Measurements from ENCODE around the gene PTPRM.
"Not testable (repeated sequence)": the region's sequence is repeated elsewhere in the genome, so short reads cannot be mapped to it uniquely, and the experiment has no call there.

PTPRM gene

GRCh38 chr18:8029731-8030130 is 462.6 kb downstream of the PTPRM start:
- no peak for DNase-seq

- DNase-seq: no peak
These were observed 463.1 kb downstream of the PTPRM start for GRCh38 chr18:8030201-8030600.

- DNase-seq: no peak
These were observed 464.4 kb downstream of the PTPRM start for GRCh38 chr18:8031496-8031895.

DNA sequence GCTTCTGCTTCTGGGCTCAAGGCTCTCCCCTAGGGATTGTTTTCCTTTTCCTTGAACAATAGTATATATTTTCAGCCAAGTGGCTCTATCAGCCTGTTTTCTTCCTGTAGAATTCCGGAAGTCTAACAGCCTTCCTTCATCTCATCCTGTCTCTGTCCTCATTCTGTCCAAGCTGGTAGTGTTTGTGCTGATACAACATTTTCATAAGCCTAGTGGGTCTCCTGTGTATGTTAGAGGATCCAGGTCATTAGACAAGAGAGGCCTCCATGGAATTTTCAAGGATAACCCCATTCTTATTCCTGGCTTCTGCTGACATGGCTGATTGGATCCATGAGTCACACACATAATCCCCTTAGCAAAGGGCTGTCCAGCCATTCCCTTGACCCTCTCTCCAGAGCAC is 467.6 kb downstream of the PTPRM start:
- DNase-seq: no peak

- no peak for DNase-seq
These were observed 469.4 kb downstream of the PTPRM start for GRCh38 chr18:8036551-8036950.

GRCh38 chr18:8037296-8037695 is 470.2 kb downstream of the PTPRM start:
- DNase-seq: no peak

GRCh38 chr18:8040021-8040420 is 472.9 kb downstream of the PTPRM start:
- DNase-seq: no peak

DNA sequence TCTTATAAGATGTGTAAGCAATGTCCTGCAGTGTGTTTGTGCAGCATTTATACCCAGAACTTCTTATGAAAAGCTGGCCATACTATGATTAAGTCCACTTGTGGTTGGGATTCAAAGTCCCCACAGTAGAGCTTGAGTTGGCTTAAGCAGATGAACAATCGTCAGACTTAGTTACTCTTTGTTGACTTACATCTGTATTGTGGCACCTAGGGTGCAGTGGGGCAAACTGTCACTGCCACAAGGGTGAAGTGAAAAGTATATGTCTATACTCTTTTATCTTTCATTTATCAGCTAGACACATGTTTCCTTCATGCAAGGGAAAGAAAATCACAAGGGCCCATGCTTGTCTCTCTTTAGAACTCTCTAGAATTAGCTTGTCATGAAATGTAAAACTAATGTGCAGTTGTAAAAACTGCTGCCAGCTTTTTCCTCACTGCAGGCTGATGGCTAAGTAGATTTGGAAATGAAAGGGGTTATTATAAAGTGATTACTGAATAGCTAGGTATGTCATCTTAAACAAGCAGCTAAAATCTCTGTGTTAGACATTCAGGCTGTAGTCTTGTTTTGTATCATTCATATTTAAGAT is 474.5 kb downstream of the PTPRM start:
- DNase-seq: peak in 1 of 2 experiments; percentile 36

GRCh38 chr18:8044004-8044403 is 476.9 kb downstream of the PTPRM start:
- DNase-seq: no peak

- DNase-seq: no peak
These were observed 478.2 kb downstream of the PTPRM start for GRCh38 chr18:8045160-8045883.

GRCh38 chr18:8045884-8046281 is 478.8 kb downstream of the PTPRM start:
- no peak for DNase-seq

DNA sequence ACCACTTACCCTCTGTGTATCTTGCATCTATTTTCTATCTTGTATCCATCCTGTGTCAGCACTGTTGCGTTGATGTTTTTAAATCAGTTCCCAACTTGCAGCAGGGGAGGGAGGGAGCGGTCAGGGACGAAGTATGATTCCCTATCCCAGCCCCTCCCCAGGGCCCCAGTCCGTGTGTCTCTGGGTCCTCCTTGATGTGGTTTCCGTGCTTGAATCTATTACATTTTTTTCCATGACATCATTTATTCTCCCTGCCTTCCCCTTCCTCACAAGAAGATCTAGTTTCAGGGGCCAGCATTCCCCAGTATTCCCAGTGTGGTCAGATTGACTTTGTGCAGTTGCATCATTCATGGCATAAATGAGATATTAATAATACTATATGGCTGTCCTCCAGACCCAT is 479.3 kb downstream of the PTPRM start:
- no peak for DNase-seq

DNA sequence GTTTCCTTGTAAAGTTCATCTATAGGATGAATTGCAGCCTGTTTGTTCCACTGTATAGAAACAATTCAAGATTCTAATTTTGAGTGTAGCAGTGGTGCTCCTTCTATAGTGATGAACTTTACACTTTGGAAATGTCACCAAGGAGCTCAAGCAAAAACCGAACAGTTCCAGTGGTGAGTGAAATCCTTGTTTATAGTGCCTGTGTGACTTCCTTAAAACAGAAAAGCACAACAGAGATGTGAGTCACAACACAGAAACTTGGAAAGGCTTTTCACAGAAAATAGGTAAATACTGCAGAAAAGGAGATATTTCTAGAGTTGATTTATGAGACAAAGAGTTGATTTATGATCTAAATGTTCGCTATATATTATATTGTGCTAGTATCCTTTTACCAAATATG is 482.0 kb downstream of the PTPRM start:
- no peak for DNase-seq

DNA sequence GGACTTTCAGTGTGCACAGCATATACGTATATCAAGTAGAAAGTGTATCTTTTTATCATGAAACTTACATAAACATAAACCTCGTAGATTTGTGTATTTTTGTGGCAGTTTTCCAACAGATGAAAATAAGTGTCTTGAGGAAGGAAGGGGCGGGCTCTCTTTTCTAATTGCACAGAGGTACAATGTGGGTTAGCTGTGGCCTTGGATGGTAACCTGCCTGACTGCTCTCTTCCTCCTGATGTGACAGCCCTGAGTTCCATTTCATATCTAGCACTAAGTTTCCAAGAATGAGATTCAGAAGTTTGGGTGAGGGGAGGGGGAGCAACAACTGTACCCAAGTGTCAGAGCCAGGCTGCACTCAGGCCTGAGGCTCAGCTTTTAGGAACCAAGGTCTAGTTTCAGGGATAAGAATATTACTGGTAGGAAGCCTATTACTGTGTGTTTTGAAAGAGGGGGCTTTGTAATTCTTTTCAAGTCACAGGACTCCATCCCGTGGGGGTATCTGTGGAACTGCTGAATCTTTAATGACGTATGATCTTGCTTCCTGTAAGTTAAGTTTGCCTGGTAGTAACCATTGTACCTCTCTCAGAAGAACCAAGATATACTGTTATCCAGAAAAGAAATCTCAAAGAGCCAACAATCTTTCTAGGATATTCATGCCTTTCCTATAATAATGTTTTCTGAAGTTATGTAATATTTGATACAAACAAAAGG is 483.7 kb downstream of the PTPRM start:
- no peak for DNase-seq

GRCh38 chr18:8051453-8051852 is 484.3 kb downstream of the PTPRM start:
- DNase-seq: no peak

DNA sequence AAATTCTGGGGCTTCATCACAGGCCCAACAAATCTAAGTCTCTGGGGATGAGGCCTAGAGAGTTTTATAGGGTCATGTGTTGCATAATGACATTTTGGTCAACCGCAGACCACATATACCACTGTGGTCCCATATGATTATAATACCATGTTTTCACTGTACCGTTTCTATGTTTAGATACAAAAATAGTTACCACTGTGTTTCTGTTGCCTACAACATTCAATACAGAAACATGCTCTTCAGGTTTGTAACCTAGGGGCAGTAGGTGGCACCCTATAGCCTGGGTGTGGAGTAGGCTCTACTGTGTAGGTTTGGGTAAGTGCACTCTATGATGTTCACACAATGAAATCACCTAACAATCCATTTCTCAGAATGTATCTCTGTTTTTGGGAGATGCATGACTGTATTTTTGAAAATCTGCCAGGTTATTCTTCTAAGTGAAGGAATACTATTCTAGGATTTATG is 485.2 kb downstream of the PTPRM start:
- DNase-seq: peak in 1 of 2 experiments; percentile 24

DNA sequence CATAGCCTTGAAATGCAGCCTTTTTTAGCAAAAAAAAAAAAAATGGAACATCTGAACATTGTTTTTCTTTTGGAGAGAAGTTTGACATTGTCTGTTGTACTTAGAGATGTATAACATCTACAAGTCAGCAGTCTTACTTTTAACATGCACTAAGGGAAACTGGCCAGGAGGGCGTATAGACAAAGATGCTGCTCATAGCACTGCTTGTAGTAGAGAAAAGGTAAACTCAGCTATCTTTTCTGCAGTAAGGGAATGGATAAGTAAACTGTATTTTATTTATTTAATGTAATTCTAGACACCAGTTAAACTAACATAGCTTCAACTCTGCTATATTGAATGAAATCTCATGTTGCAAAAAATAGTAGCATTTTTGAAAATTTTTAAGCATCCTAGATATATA is 489.6 kb downstream of the PTPRM start:
- no peak for DNase-seq

- not testable (repeated sequence) for DNase-seq
These were observed 496.0 kb downstream of the PTPRM start for GRCh38 chr18:8063152-8063551.

DNA sequence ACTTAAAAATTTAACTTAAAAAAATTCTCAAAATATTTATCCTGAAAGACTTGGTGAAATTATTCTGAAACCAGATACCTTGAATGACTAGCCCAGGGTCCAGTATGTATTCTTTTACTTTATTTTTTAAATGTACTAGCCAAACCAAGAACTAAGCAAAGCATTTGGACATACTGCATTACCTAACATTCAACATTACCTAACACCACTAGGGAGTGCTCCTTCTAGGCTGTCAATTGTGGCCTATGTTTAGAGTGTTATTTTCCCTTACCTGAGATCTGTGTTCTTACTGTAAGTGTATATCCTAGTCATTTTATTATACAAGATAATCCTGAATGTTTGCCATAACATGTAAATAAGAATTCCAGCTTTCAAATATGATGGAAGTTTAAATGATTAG is 496.6 kb downstream of the PTPRM start:
- DNase-seq: no peak

DNA sequence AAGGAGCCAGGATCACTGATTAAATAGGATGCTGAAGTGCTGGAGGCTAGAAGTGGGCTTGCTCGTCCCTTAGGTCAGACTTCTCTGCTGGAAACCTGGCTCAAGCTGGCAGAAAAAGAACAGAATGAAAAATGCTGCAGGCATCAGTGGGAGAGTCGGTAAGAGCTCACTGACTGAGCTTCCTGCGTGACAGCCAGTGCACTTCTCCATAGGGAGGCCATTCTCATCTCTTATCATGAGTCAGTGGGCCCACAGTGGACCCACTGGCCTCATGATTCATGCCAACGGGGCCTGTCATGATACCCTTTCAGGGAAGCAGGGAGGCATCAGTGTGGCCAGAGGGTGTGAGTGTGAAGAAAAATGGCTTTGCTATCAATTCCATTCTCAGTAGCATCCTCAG is 498.2 kb downstream of the PTPRM start:
- no peak for DNase-seq

DNA sequence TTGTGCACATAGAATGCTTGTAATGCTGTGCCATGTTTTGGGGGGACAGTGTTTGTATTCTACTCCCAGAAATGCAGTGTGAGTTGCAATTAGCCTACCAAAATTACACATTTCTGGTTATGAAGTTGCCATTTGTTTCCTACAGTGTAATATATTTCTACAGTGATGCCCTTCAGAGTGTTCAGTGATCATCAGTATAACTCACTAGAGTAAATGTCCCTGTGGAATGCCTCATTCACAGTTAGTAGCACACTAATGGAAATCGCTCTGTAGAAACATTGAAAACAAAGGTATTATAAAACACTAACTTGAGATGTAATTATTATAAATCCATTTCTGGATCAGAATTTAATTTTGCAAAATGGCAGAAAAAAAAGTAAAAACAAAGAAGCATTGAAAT is 498.7 kb downstream of the PTPRM start:
- DNase-seq: no peak

DNA sequence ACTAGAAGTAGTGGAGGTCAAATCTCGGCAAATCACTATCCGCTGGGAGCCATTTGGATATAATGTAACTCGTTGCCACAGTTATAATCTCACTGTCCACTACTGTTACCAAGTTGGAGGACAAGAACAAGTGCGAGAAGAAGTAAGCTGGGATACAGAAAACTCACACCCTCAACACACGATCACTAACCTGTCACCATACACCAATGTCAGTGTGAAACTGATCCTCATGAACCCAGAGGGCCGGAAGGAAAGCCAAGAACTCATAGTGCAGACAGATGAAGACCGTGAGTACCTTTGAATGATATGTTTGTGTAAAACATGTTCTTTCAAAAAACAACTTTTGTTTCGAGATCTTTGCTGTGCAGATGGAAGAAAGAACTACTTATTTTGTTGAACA is 502.6 kb downstream of the PTPRM start:
- DNase-seq: no peak

- DNase-seq: no peak
These were observed 506.1 kb downstream of the PTPRM start for GRCh38 chr18:8073167-8073566.

DNA sequence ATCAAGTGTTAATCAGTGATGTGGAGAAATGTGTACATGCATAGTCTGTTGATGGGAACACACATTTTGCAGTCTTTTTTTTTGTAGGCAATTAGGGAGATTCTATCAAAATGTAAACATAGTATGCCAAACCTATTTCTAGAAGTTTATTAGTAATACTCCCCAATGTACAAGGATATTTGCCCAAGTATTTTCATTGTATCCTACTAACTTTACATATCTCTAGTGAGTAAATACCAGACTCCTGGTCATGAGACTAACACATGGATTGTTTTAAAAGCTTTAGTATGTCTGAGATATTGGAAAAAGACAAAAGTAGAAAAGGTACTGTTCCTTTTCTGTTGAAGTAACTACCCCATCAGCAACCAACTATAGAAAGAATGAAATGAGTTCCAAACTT is 513.0 kb downstream of the PTPRM start:
- no peak for DNase-seq

Measured in NCI-H2081 (cell line).